NCI-H526 treated with DMSO at 0.1 percent for 48 hours (cell line): ENCODE measurements around the gene NADK.

Experiments used
- DNase-seq: peaks from one replicate; lab custom pipeline; 2025; lab: John Stamatoyannopoulos, UW

Gene NADK

GRCh38 chr1:1777950-1778662 is at the start of gene NADK:
Gene NADK (minus strand): TSS chr1:1778470. CDS start chr1:1765406, 13,064 bp downstream.
- DNase-seq, result peak; percentile 27

- no peak for DNase-seq
Observed at GRCh38 chr1:1827089-1827848, 49.0 kb upstream of the NADK start.

- DNase-seq, result no peak
Observed at GRCh38 chr1:1826356-1827088, 48.3 kb upstream of the NADK start.

GRCh38 chr1:1825217-1825616 is 46.9 kb upstream of the NADK start:
- DNase-seq, result no peak

GRCh38 chr1:1819762-1820161 is 41.5 kb upstream of the NADK start:
- DNase-seq, result no peak

- DNase-seq, result no peak
Observed at GRCh38 chr1:1817221-1817620, 39.0 kb upstream of the NADK start.

- DNase-seq, result no peak
Observed at GRCh38 chr1:1815606-1816281, 37.5 kb upstream of the NADK start.

GRCh38 chr1:1809489-1809888 is 31.2 kb upstream of the NADK start:
- DNase-seq, result no peak

GRCh38 chr1:1808206-1808605 is 29.9 kb upstream of the NADK start:
- DNase-seq, result no peak

GRCh38 chr1:1806890-1807289 is 28.6 kb upstream of the NADK start:
- DNase-seq, result no peak

GRCh38 chr1:1804301-1804700 is 26.0 kb upstream of the NADK start:
- no peak for DNase-seq

- DNase-seq, result no peak
Observed at GRCh38 chr1:1802871-1803270, 24.6 kb upstream of the NADK start.

GRCh38 chr1:1799716-1800115 is 21.4 kb upstream of the NADK start:
- DNase-seq, result no peak

GRCh38 chr1:1797731-1798341 is 19.6 kb upstream of the NADK start:
- DNase-seq, result no peak

GRCh38 chr1:1796466-1796865 is 18.2 kb upstream of the NADK start:
- no peak for DNase-seq

GRCh38 chr1:1794999-1795398 is 16.7 kb upstream of the NADK start:
- no peak for DNase-seq

GRCh38 chr1:1793481-1794244 is 15.4 kb upstream of the NADK start:
- no peak for DNase-seq

- no peak for DNase-seq
Observed at GRCh38 chr1:1788646-1789431, 10.6 kb upstream of the NADK start.

GRCh38 chr1:1788136-1788535 is 9.9 kb upstream of the NADK start:
- no peak for DNase-seq
